Measurements from ENCODE around the gene CDK15.

GRCh38 chr2:201780674-201781493 is 25.5 kb upstream of the CDK15 start, which contains the start of gene ALS2:
- no peak for TF ChIP-seq CTCF (conservative IDR thresholded peaks at IDR 0.05)
- TF ChIP-seq EZH2 (IDR thresholded peaks at IDR 0.05; ENCODE audit: low read depth), result no peak

All from PC-9 (cell line).